T-helper 2 cell treated with Interferon-gamma antibody and Interleukin-4, amounts not matched to agents 5 μg/mL and 100 μg/mL, for 36 hours (primary cell): ENCODE results near the gene AMY2B.
A peak's percentile ranks its signal among the peaks of the same experiment; 100 is the strongest.
"Not testable (repeated sequence)": the region's sequence is repeated elsewhere in the genome, so short reads cannot be mapped to it uniquely, and the experiment has no call there.

Experiments used
- DNase-seq: peaks from one replicate; pipeline ENCODE4 v3.0.0; 2021; ENCODE audit warnings: low spot score
- H3K27ac Mint-ChIP-seq: one replicate; pipeline ENCODE4 v1.8.0; 2021; ENCODE audit warnings: mild to moderate bottlenecking, mixed read lengths
- H3K27me3 Mint-ChIP-seq: one replicate; pipeline ENCODE4 v1.8.0; 2021; ENCODE audit warnings: low read depth, mixed read lengths
- H3K36me3 Mint-ChIP-seq: one replicate; pipeline ENCODE4 v1.8.0; 2021; ENCODE audit warnings: low read depth, mixed read lengths
- H3K4me1 Mint-ChIP-seq: one replicate; pipeline ENCODE4 v1.8.0; 2021; ENCODE audit warnings: low read depth, mixed read lengths
- H3K4me3 Mint-ChIP-seq: one replicate; pipeline ENCODE4 v1.8.0; 2022; ENCODE audit warnings: mild to moderate bottlenecking, moderate library complexity, mixed read lengths
- H3K9me3 Mint-ChIP-seq: one replicate; pipeline ENCODE4 v1.8.0; 2021; ENCODE audit warnings: mixed read lengths

AMY2B gene

GRCh38 chr1:103571289-103571688, at the start of gene AMY2B:
AMY2B (plus strand) TSS chr1:103571589; CDS start chr1:103571603, 14 bp downstream.
- H3K9me3 Mint-ChIP-seq, H3K4me1 Mint-ChIP-seq, H3K36me3 Mint-ChIP-seq, DNase-seq, H3K27ac Mint-ChIP-seq, H3K27me3 Mint-ChIP-seq, H3K4me3 Mint-ChIP-seq: not testable (repeated sequence)

GRCh38 chr1:103523346-103523745, 48.0 kb upstream of the AMY2B start:
- Mint-ChIP-seq H3K36me3 (peaks cover 6% of the 10 kb centered on the region), H3K27ac (no peak overlapping the region), H3K4me3 (no peak overlapping the region), H3K9me3 (no peaks in the 10 kb centered on the region), H3K27me3 (peaks cover 7% of the 10 kb centered on the region), H3K4me1 (peaks cover 22% of the 10 kb centered on the region)
- no peak for DNase-seq

- peak overlapping the region; percentile 60 for H3K27ac Mint-ChIP-seq
- H3K9me3 Mint-ChIP-seq: no peaks in the 10 kb centered on the region
- H3K36me3 Mint-ChIP-seq: peaks cover 14% of the 10 kb centered on the region
- no peak for DNase-seq
- peaks cover 7% of the 10 kb centered on the region for H3K27me3 Mint-ChIP-seq
- peak overlapping the region; percentile 79 for H3K4me3 Mint-ChIP-seq
- peaks cover 31% of the 10 kb centered on the region for H3K4me1 Mint-ChIP-seq
These were observed 46.2 kb upstream of the AMY2B start for GRCh38 chr1:103525114-103525606.

- peaks cover 20% of the 10 kb centered on the region for H3K36me3 Mint-ChIP-seq
- H3K4me1 Mint-ChIP-seq: peaks cover 33% of the 10 kb centered on the region
- no peaks in the 10 kb centered on the region for H3K9me3 Mint-ChIP-seq
- H3K4me3 Mint-ChIP-seq: peak within 1 kb of the TSS; percentile 99
- H3K27me3 Mint-ChIP-seq: peaks cover 7% of the 10 kb centered on the region
- H3K27ac Mint-ChIP-seq: peak within 1 kb of the TSS; percentile 98
- peak; percentile 80 for DNase-seq
These were observed 45.5 kb upstream of the AMY2B start, which contains the start of gene RNPC3 for GRCh38 chr1:103525607-103526507. RNPC3 (plus strand) TSS chr1:103525699; CDS start chr1:103526071, 372 bp downstream.

GRCh38 chr1:103527331-103527730, 44.1 kb upstream of the AMY2B start:
- Mint-ChIP-seq H3K4me3 (peak overlapping the region; percentile 99), H3K4me1 (peaks cover 42% of the 10 kb centered on the region), H3K36me3 (peaks cover 34% of the 10 kb centered on the region), H3K9me3 (no peaks in the 10 kb centered on the region), H3K27ac (peak overlapping the region; percentile 71), H3K27me3 (peaks cover 7% of the 10 kb centered on the region)
- no peak for DNase-seq

- Mint-ChIP-seq H3K27me3 (no peaks in the 10 kb centered on the region), H3K9me3 (no peaks in the 10 kb centered on the region), H3K27ac (no peak overlapping the region), H3K4me1 (peaks cover 43% of the 10 kb centered on the region), H3K4me3 (no peak overlapping the region), H3K36me3 (peaks cover 42% of the 10 kb centered on the region)
- DNase-seq: peak; percentile 54
These were observed 41.6 kb upstream of the AMY2B start for GRCh38 chr1:103529746-103530145.

- Mint-ChIP-seq H3K27ac (no peak overlapping the region), H3K27me3 (no peaks in the 10 kb centered on the region), H3K9me3 (no peaks in the 10 kb centered on the region), H3K4me1 (no peaks in the 10 kb centered on the region), H3K4me3 (no peak overlapping the region), H3K36me3 (peaks cover 43% of the 10 kb centered on the region)
- no peak for DNase-seq
These were observed 33.2 kb upstream of the AMY2B start for GRCh38 chr1:103538226-103538625.

- Mint-ChIP-seq H3K4me3 (no peak overlapping the region), H3K36me3 (peaks cover 44% of the 10 kb centered on the region), H3K27me3 (no peaks in the 10 kb centered on the region), H3K9me3 (no peaks in the 10 kb centered on the region), H3K4me1 (no peaks in the 10 kb centered on the region), H3K27ac (no peak overlapping the region)
- DNase-seq: no peak
These were observed 30.0 kb upstream of the AMY2B start for GRCh38 chr1:103541431-103541830.

- no peak overlapping the region for H3K4me3 Mint-ChIP-seq
- no peaks in the 10 kb centered on the region for H3K4me1 Mint-ChIP-seq
- H3K27me3 Mint-ChIP-seq: no peaks in the 10 kb centered on the region
- no peak for DNase-seq
- peaks cover 41% of the 10 kb centered on the region for H3K36me3 Mint-ChIP-seq
- no peak overlapping the region for H3K27ac Mint-ChIP-seq
- no peaks in the 10 kb centered on the region for H3K9me3 Mint-ChIP-seq
These were observed 24.9 kb upstream of the AMY2B start for GRCh38 chr1:103546496-103546895.

- H3K4me3 Mint-ChIP-seq: no peak overlapping the region
- no peaks in the 10 kb centered on the region for H3K27me3 Mint-ChIP-seq
- no peaks in the 10 kb centered on the region for H3K9me3 Mint-ChIP-seq
- no peak for DNase-seq
- no peaks in the 10 kb centered on the region for H3K4me1 Mint-ChIP-seq
- no peak overlapping the region for H3K27ac Mint-ChIP-seq
- H3K36me3 Mint-ChIP-seq: peaks cover 40% of the 10 kb centered on the region
These were observed 23.5 kb upstream of the AMY2B start for GRCh38 chr1:103547840-103548239.

GRCh38 chr1:103560427-103560826, 11.0 kb upstream of the AMY2B start:
- no peaks in the 10 kb centered on the region for H3K9me3 Mint-ChIP-seq
- DNase-seq: no peak
- H3K27me3 Mint-ChIP-seq: no peaks in the 10 kb centered on the region
- no peak overlapping the region for H3K4me3 Mint-ChIP-seq
- peaks cover 8% of the 10 kb centered on the region for H3K36me3 Mint-ChIP-seq
- H3K4me1 Mint-ChIP-seq: peaks cover 8% of the 10 kb centered on the region
- H3K27ac Mint-ChIP-seq: no peak overlapping the region

GRCh38 chr1:103561124-103561523, 10.3 kb upstream of the AMY2B start:
- not testable (repeated sequence) for H3K9me3 Mint-ChIP-seq, H3K27me3 Mint-ChIP-seq, DNase-seq, H3K4me3 Mint-ChIP-seq, H3K36me3 Mint-ChIP-seq, H3K27ac Mint-ChIP-seq, H3K4me1 Mint-ChIP-seq

- Mint-ChIP-seq H3K27ac (no peak overlapping the region), H3K4me3 (no peak overlapping the region), H3K9me3 (no peaks in the 10 kb centered on the region), H3K36me3 (peaks cover 2% of the 10 kb centered on the region), H3K27me3 (no peaks in the 10 kb centered on the region), H3K4me1 (peaks cover 5% of the 10 kb centered on the region)
- DNase-seq: no peak
These were observed 9.6 kb upstream of the AMY2B start for GRCh38 chr1:103561643-103562395.

- DNase-seq: no peak
- no peaks in the 10 kb centered on the region for H3K27me3 Mint-ChIP-seq
- no peaks in the 10 kb centered on the region for H3K9me3 Mint-ChIP-seq
- H3K36me3 Mint-ChIP-seq: no peaks in the 10 kb centered on the region
- peaks cover 5% of the 10 kb centered on the region for H3K4me1 Mint-ChIP-seq
- no peak overlapping the region for H3K27ac Mint-ChIP-seq
- no peak overlapping the region for H3K4me3 Mint-ChIP-seq
These were observed 8.3 kb upstream of the AMY2B start for GRCh38 chr1:103563056-103563455.
